ENCODE results near the gene TGM1.

- TF ChIP-seq, protein P1, sequence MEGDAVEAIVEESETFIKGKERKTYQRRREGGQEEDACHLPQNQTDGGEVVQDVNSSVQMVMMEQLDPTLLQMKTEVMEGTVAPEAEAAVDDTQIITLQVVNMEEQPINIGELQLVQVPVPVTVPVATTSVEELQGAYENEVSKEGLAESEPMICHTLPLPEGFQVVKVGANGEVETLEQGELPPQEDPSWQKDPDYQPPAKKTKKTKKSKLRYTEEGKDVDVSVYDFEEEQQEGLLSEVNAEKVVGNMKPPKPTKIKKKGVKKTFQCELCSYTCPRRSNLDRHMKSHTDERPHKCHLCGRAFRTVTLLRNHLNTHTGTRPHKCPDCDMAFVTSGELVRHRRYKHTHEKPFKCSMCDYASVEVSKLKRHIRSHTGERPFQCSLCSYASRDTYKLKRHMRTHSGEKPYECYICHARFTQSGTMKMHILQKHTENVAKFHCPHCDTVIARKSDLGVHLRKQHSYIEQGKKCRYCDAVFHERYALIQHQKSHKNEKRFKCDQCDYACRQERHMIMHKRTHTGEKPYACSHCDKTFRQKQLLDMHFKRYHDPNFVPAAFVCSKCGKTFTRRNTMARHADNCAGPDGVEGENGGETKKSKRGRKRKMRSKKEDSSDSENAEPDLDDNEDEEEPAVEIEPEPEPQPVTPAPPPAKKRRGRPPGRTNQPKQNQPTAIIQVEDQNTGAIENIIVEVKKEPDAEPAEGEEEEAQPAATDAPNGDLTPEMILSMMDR (IDR thresholded peaks at IDR 0.05; ENCODE audit: low read depth, low read length, missing input control) = peak; percentile 19
- TF ChIP-seq EGR1 (IDR thresholded peaks at IDR 0.05; ENCODE audit: low read depth in 2 of 2) = no peak
- no peak for TF ChIP-seq REST (IDR thresholded peaks at IDR 0.05)
- no peak for TF ChIP-seq FOXA1 (IDR thresholded peaks at IDR 0.05)
- no peak for TF ChIP-seq GABPA (IDR thresholded peaks at IDR 0.05 in 1 of 2, conservative IDR thresholded peaks at IDR 0.05 in 1 of 2)
These were observed 16.6 kb upstream of the TGM1 start for GRCh38 chr14:24279301-24280186.

Measured in liver (tissue), 3 donors.